Bronchial epithelial cell (primary cell): ENCODE data around the gene CFAP20DC. TPM values are rescaled to one million over a fixed set of nuclear protein-coding genes. Genes with fewer than 3 reads are reported as not detected.

Source experiments
- DNase-seq: peaks from one replicate; pipeline ENCODE4 v3.0.0-alpha.2; 2010; ENCODE audit warnings: low read depth
- FAIRE-seq: peaks from 2 replicates; lab custom pipeline; 2011; peaks lifted over from hg19 to GRCh38; lab: Jason Lieb, UNC
- H3K27me3 ChIP-seq: 2 replicates; pipeline ENCODE4 v1.5.1; 2011; ENCODE audit warnings: low read length; ENCODE audit not compliant: control insufficient read depth, insufficient read depth
- H3K36me3 ChIP-seq: 2 replicates; pipeline ENCODE4 v1.5.1; 2011; ENCODE audit warnings: low read length; ENCODE audit not compliant: control insufficient read depth, insufficient read depth
- H3K4me3 ChIP-seq: 2 replicates; pipeline ENCODE4 v1.5.1; 2011; ENCODE audit warnings: mild to moderate bottlenecking, low read depth, low read length, control low read depth
- total RNA-seq: library from RNA; depleted of rRNA; stranded (reverse); fragments of >200 nt; gene quantifications from 2 replicates; pipeline ENCODE4 v1.2.1, GENCODE V29; 2014
- TF ChIP-seq, protein P1 (sequence below): IDR thresholded peaks from 2 replicates; pipeline ENCODE4 v1.5.1; 2011; ENCODE audit warnings: mild to moderate bottlenecking, moderate library complexity, low read length, control low read depth, inconsistent platforms; ENCODE audit not compliant: insufficient read depth, severe bottlenecking

Gene CFAP20DC
- total RNA-seq, 1 donor from 2014 or later: 6.8 TPM

- no peak for DNase-seq
- TF ChIP-seq, protein P1, sequence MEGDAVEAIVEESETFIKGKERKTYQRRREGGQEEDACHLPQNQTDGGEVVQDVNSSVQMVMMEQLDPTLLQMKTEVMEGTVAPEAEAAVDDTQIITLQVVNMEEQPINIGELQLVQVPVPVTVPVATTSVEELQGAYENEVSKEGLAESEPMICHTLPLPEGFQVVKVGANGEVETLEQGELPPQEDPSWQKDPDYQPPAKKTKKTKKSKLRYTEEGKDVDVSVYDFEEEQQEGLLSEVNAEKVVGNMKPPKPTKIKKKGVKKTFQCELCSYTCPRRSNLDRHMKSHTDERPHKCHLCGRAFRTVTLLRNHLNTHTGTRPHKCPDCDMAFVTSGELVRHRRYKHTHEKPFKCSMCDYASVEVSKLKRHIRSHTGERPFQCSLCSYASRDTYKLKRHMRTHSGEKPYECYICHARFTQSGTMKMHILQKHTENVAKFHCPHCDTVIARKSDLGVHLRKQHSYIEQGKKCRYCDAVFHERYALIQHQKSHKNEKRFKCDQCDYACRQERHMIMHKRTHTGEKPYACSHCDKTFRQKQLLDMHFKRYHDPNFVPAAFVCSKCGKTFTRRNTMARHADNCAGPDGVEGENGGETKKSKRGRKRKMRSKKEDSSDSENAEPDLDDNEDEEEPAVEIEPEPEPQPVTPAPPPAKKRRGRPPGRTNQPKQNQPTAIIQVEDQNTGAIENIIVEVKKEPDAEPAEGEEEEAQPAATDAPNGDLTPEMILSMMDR: no peak
Observed at GRCh38 chr3:58779934-58780333, 269.9 kb downstream of the CFAP20DC start.

GRCh38 chr3:58776231-58776630 lies 273.6 kb downstream of the CFAP20DC start:
- TF ChIP-seq, protein P1: no peak
- DNase-seq: no peak
- no peak overlapping the region for H3K4me3 ChIP-seq
- no peaks in the 10 kb centered on the region for H3K36me3 ChIP-seq
- FAIRE-seq: no peak
- no peaks in the 10 kb centered on the region for H3K27me3 ChIP-seq

More at GRCh38 chr3:58779934-58780333, 269.9 kb downstream of the CFAP20DC start:
- Histone ChIP-seq H3K36me3 (no peaks in the 10 kb centered on the region), H3K27me3 (no peaks in the 10 kb centered on the region), H3K4me3 (no peak overlapping the region)
- no peak for FAIRE-seq

DNA sequence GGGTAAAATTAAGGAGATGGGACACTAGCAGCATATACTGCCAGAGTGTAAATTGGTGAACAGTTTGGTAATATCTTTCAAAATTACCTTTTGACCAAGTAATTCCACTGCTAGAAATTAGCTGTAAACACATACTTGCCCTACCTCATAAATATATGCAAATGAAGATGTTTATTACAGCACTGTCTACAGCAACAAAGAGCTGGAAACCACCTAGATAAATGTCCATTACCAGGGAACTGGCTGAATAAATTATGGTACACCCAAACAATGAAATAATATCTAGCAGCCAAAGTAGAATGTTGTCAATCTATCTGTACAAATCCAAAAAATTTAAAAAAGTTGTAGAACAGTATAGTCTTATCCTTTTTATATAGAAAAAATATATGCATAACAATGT lies 277.4 kb downstream of the CFAP20DC start:
- H3K27me3 ChIP-seq: no peaks in the 10 kb centered on the region
- DNase-seq (no peak), FAIRE-seq (no peak)
- no peak overlapping the region for H3K4me3 ChIP-seq
- TF ChIP-seq, protein P1: no peak
- H3K36me3 ChIP-seq: no peaks in the 10 kb centered on the region

DNA sequence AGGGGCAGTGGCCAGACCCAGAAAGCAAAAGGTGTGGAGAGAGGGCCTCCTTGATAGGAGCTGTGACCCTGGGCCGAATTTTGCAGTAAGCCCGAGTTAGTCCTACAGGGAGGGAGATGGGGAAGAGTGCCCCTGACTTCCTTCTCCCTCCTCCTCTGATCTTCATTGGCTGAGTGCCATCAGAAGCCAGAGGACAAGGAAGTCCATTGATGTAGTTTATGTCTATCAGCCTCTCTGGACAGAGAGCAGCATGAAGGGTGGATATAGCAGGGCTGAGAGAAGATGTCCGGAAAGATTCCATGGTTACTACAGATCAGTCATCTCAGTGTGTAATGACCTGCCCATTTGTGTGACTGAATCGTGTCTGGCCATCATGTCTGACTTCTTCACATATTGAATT lies 280.8 kb downstream of the CFAP20DC start:
- TF ChIP-seq, protein P1: no peak
- H3K27me3 ChIP-seq: no peaks in the 10 kb centered on the region
- H3K36me3 ChIP-seq: no peaks in the 10 kb centered on the region
- H3K4me3 ChIP-seq: no peak overlapping the region
- FAIRE-seq (no peak), DNase-seq (no peak)

DNA sequence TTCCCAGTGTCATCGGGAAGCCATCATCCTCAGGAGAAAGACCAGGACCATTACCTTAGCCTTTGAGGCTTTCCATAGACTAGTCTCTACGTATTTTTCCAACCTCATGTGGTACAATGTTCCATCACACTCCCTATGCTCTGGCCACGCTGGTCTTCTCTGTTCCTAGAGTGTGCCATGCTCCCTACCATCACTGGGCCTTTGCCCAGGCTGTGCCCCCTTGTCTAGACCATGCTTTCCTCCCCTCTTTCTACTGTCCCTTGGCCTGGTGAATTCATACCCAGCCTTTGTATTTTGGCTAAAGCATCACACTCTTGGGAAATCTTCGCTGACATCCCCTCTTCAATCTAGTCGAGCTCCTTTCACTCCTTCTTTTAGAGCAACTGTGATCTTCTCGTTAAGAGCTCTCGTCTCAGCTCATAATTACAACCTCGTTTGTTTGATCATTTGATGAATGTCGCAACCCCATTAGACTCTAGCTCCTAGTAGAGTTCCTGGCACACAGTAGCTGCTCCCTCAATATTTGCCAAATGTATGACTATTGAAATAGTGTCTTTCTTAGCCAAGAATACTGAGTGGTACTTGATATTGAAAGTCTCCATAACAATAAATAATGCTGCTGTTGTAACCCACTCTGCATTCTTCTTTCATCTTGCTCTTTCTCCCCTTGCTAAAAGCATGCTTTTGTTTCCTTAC lies 283.1 kb downstream of the CFAP20DC start:
- TF ChIP-seq, protein P1: no peak
- Histone ChIP-seq H3K4me3 (no peak overlapping the region), H3K27me3 (no peaks in the 10 kb centered on the region), H3K36me3 (no peaks in the 10 kb centered on the region)
- FAIRE-seq: no peak
- DNase-seq: no peak

GRCh38 chr3:58755150-58755549 lies 294.7 kb downstream of the CFAP20DC start:
- Histone ChIP-seq H3K27me3 (no peaks in the 10 kb centered on the region), H3K4me3 (no peak overlapping the region), H3K36me3 (no peaks in the 10 kb centered on the region)
- TF ChIP-seq, protein P1: no peak
- FAIRE-seq: no peak
- no peak for DNase-seq
